Lung (tissue), 12 donors: Measurements from ENCODE around the gene MAP2K7. TPM values are rescaled to one million over a fixed set of nuclear protein-coding genes. Genes with fewer than 3 reads are reported as not detected.

ENCODE experiments used
- ATAC-seq: fragments of 200-7000 bp; cut with Tn5 transposase; one replicate; pipeline ENCODE4 v1.9.1; 2020; ENCODE audit warnings: moderate number of reproducible peaks; ENCODE audit not compliant: insufficient read depth, low FRiP score
- DNase-seq, 3 donors: peaks; one replicate each; pipeline ENCODE4 v3.0.0-alpha.2; 2013 to 2017
- H3K27ac ChIP-seq, 2 donors: one replicate each; pipeline ENCODE4 v1.5.1; 2013; ENCODE audit warnings: mild to moderate bottlenecking in 2 of 2, moderate library complexity in 2 of 2, control low read depth in 1 of 2, inconsistent platforms in 1 of 2, low read depth in 1 of 2, low read length in 1 of 2
- H3K27me3 ChIP-seq, 3 donors: one replicate each; pipeline ENCODE4 v1.5.1; 2013; ENCODE audit warnings: low read length in 2 of 3; ENCODE audit not compliant: control insufficient read depth in 3 of 3, insufficient read depth in 3 of 3
- H3K36me3 ChIP-seq, 4 donors: one replicate each; pipeline ENCODE4 v1.5.1; 2013; ENCODE audit warnings: low read length in 4 of 4, mild to moderate bottlenecking in 1 of 4, moderate library complexity in 1 of 4; ENCODE audit not compliant: control insufficient read depth in 4 of 4, insufficient read depth in 4 of 4
- H3K4me1 ChIP-seq, 5 donors: one replicate each; pipeline ENCODE4 v1.5.1; 2013; ENCODE audit warnings: low read length in 5 of 5, mild to moderate bottlenecking in 2 of 5, moderate library complexity in 1 of 5; ENCODE audit not compliant: control insufficient read depth in 5 of 5, insufficient read depth in 5 of 5
- H3K4me3 ChIP-seq: one replicate; pipeline ENCODE4 v1.5.1; 2013; ENCODE audit warnings: mild to moderate bottlenecking, control low read depth, moderate library complexity
- H3K9ac ChIP-seq, 2 donors: one replicate each; pipeline ENCODE4 v1.5.1; 2013; ENCODE audit warnings: low read length in 2 of 2, control low read depth in 1 of 2; ENCODE audit not compliant: insufficient read depth in 1 of 2
- H3K9me3 ChIP-seq, 4 donors: one replicate each; pipeline ENCODE4 v1.5.1; 2013; ENCODE audit warnings: low read length in 3 of 4, mild to moderate bottlenecking in 1 of 4, moderate library complexity in 1 of 4; ENCODE audit not compliant: control insufficient read depth in 4 of 4, insufficient read depth in 3 of 4
- WGBS, 2 donors: extraction: QIAGEN DNeasy Blood & Tissue Kit; methylation state at CpG; one replicate each; pipeline ENCODE4 v1.1.7; 2013; 5-methylcytosine and 5-hydroxymethylcytosine counted together
- polyA plus RNA-seq, 2 donors: library from polyadenylated mRNA; stranded (reverse); fragments of 200-250 nt; gene quantifications; one replicate each; pipeline ENCODE4 v1.2.1, GENCODE V29; 2013
- total RNA-seq, 2 donors: library from RNA; depleted of rRNA in 1 of 2; stranded (reverse); fragments of >200 nt in 1 of 2; gene quantifications; one replicate each; pipeline ENCODE4 v1.2.1, GENCODE V29; 2014 to 2021
- TF ChIP-seq, protein P1 (sequence below): IDR thresholded peaks from 2 replicates; pipeline ENCODE4 v1.5.1; 2012; ENCODE audit warnings: mild to moderate bottlenecking; ENCODE audit errors: control extremely low read depth, extremely low read depth
- donor health status: control.
- donor health status: control.
- donor health status: Bipolar disorder and iron deficiency.
- donor health status: healthy.
- donor health status: DM: yes; HTN: yes; CAD: no.

The MAP2K7 gene
- total and polyA plus RNA-seq, 4 donors, result 17.8 to 41.7 (median 23.4) TPM

DNA sequence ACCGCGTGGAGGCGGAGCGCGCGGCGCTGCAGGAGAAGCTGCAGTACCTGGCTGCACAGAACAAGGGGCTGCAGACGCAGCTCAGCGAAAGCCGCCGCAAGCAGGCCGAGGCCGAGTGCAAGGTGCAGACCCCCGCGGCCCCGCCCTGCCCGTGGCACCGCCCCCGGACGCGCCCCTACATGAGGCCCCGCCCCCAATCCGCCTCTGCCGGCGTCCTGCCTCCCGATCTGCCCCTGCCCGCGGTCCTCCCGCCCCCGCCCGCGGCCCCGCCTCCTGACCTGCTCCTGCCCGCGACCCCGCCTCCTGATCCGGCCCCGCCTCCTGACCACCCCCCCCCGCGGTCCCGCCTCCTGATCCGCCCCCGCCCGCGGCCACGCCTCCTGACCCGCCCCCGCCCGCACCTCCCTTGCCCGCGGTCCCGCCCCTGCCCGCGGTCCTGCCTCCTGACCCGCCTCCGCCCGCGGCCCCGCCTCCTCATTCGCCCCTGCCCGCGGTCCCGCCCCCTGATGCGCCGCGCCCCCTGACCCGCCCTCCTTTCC, 41.2 kb upstream of the MAP2K7 start:
- Histone ChIP-seq H3K4me1 (peaks cover 0 to 11% (median 0%) of the 10 kb centered on the region in 5 donors), H3K9me3 (peaks cover 0 to 8% (median 0%) of the 10 kb centered on the region in 4 donors), H3K27ac (no peak overlapping the region), H3K9ac (no peak overlapping the region), H3K36me3 (peaks cover 0 to 5% (median 0%) of the 10 kb centered on the region in 4 donors), H3K27me3 (peaks cover 0 to 18% (median 5%) of the 10 kb centered on the region in 3 donors), H3K4me3 (no peak overlapping the region)
- peak; percentile 39 for ATAC-seq
- peak; percentile 50 to 85 (median 69) for DNase-seq
- 1 to 9% methylated on average over 36 to 67 of the region's 67 CpGs for WGBS, 2 donors
- TF ChIP-seq, protein P1, sequence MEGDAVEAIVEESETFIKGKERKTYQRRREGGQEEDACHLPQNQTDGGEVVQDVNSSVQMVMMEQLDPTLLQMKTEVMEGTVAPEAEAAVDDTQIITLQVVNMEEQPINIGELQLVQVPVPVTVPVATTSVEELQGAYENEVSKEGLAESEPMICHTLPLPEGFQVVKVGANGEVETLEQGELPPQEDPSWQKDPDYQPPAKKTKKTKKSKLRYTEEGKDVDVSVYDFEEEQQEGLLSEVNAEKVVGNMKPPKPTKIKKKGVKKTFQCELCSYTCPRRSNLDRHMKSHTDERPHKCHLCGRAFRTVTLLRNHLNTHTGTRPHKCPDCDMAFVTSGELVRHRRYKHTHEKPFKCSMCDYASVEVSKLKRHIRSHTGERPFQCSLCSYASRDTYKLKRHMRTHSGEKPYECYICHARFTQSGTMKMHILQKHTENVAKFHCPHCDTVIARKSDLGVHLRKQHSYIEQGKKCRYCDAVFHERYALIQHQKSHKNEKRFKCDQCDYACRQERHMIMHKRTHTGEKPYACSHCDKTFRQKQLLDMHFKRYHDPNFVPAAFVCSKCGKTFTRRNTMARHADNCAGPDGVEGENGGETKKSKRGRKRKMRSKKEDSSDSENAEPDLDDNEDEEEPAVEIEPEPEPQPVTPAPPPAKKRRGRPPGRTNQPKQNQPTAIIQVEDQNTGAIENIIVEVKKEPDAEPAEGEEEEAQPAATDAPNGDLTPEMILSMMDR, result no peak

GRCh38 chr19:7863157-7863970, 40.3 kb upstream of the MAP2K7 start:
- TF ChIP-seq, protein P1, result no peak
- ATAC-seq (no peak), DNase-seq (no peak)
- Histone ChIP-seq H3K27me3 (peaks cover 0 to 18% (median 8%) of the 10 kb centered on the region in 3 donors), H3K27ac (no peak overlapping the region), H3K4me1 (peaks cover 0 to 12% (median 0%) of the 10 kb centered on the region in 5 donors), H3K36me3 (peaks cover 0 to 4% (median 0%) of the 10 kb centered on the region in 4 donors), H3K9ac (no peak overlapping the region), H3K4me3 (no peak overlapping the region), H3K9me3 (peaks cover 0 to 8% (median 0%) of the 10 kb centered on the region in 4 donors)
- 51 to 66% methylated on average over 82 to 83 of the region's 83 CpGs for WGBS, 2 donors

GRCh38 chr19:7863971-7864689, 39.5 kb upstream of the MAP2K7 start:
- H3K9me3 ChIP-seq, result peaks cover 0 to 8% (median 0%) of the 10 kb centered on the region in 4 donors
- peaks cover 0 to 19% (median 6%) of the 10 kb centered on the region in 5 donors for H3K4me1 ChIP-seq
- H3K36me3 ChIP-seq, result peaks cover 0 to 4% (median 0%) of the 10 kb centered on the region in 4 donors
- H3K4me3 ChIP-seq, result no peak overlapping the region
- DNase-seq, result no peak
- no peak overlapping the region for H3K9ac ChIP-seq
- WGBS, 2 donors, result 62 to 74% methylated on average over 21 of the region's 21 CpGs
- peaks cover 0 to 18% (median 8%) of the 10 kb centered on the region in 3 donors for H3K27me3 ChIP-seq
- TF ChIP-seq, protein P1, result no peak
- no peak for ATAC-seq
- H3K27ac ChIP-seq, result no peak overlapping the region
